GM12878 (cell line): ENCODE measurements around the gene SLC6A12.

ENCODE experiments used
- CEBPB ChIP-seq, 2 experiments: fragments of 150-350 bp in 1 of 2; IDR thresholded peaks; 2 replicates each; pipeline ENCODE4 v1.6.1; 2012 to 2014; ENCODE audit warnings: low read depth in 2 of 2, low read length in 2 of 2, borderline replicate concordance in 1 of 2, inconsistent platforms in 1 of 2
- CTCF ChIP-seq, 3 experiments: IDR thresholded peaks in 2 of 3; conservative IDR thresholded peaks in 1 of 3; 2 replicates each; pipeline ENCODE4 v1.5.1; 2011; ENCODE audit warnings: low read depth in 3 of 3, low read length in 3 of 3, mild to moderate bottlenecking in 3 of 3, control low read depth in 2 of 3, moderate library complexity in 2 of 3, inconsistent platforms in 1 of 3, mixed read lengths in 1 of 3; ENCODE audit not compliant: control insufficient read depth in 2 of 3, insufficient read depth in 1 of 3; ENCODE audit errors: extremely low read depth in 1 of 3
- MAX ChIP-seq: IDR thresholded peaks from 2 replicates; pipeline ENCODE4 v1.6.1; 2012; ENCODE audit warnings: low read depth, low read length, improper control_type of control experiment
- NKRF ChIP-seq: fragments of 450-650 bp; conservative IDR thresholded peaks from 2 replicates; pipeline ENCODE4 v1.6.1; 2017; ENCODE audit warnings: mild to moderate bottlenecking, moderate library complexity
- RFX5 ChIP-seq: IDR thresholded peaks from 2 replicates; pipeline ENCODE4 v1.6.1; 2011; ENCODE audit warnings: low read depth, low read length, improper control_type of control experiment
- SMC3 ChIP-seq: IDR thresholded peaks from 2 replicates; pipeline ENCODE4 v1.6.1; 2011; ENCODE audit warnings: low read length, improper control_type of control experiment, borderline replicate concordance
- YY1 ChIP-seq: IDR thresholded peaks from 2 replicates; pipeline ENCODE4 v1.6.1; 2011; ENCODE audit warnings: low read depth, mild to moderate bottlenecking, low read length
- ZBED1 ChIP-seq: IDR thresholded peaks from 2 replicates; pipeline ENCODE4 v1.6.1; 2016; ENCODE audit warnings: borderline replicate concordance
- TF ChIP-seq, protein P1 (sequence below): IDR thresholded peaks from 2 replicates; pipeline ENCODE4 v1.6.1; 2012; ENCODE audit warnings: mild to moderate bottlenecking, low read depth, low read length

- TF ChIP-seq, protein P1, sequence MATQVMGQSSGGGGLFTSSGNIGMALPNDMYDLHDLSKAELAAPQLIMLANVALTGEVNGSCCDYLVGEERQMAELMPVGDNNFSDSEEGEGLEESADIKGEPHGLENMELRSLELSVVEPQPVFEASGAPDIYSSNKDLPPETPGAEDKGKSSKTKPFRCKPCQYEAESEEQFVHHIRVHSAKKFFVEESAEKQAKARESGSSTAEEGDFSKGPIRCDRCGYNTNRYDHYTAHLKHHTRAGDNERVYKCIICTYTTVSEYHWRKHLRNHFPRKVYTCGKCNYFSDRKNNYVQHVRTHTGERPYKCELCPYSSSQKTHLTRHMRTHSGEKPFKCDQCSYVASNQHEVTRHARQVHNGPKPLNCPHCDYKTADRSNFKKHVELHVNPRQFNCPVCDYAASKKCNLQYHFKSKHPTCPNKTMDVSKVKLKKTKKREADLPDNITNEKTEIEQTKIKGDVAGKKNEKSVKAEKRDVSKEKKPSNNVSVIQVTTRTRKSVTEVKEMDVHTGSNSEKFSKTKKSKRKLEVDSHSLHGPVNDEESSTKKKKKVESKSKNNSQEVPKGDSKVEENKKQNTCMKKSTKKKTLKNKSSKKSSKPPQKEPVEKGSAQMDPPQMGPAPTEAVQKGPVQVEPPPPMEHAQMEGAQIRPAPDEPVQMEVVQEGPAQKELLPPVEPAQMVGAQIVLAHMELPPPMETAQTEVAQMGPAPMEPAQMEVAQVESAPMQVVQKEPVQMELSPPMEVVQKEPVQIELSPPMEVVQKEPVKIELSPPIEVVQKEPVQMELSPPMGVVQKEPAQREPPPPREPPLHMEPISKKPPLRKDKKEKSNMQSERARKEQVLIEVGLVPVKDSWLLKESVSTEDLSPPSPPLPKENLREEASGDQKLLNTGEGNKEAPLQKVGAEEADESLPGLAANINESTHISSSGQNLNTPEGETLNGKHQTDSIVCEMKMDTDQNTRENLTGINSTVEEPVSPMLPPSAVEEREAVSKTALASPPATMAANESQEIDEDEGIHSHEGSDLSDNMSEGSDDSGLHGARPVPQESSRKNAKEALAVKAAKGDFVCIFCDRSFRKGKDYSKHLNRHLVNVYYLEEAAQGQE, result no peak
- TF ChIP-seq CEBPB (IDR thresholded peaks at IDR 0.05; ENCODE audit: borderline replicate concordance in 1 of 2, low read depth in 2 of 2, low read length in 2 of 2), result no peak
- TF ChIP-seq ZBED1, result no peak
- TF ChIP-seq CTCF (IDR thresholded peaks at IDR 0.05 in 2 of 3, conservative IDR thresholded peaks at IDR 0.05 in 1 of 3; ENCODE audit: control insufficient read depth in 2 of 3, extremely low read depth in 1 of 3, insufficient read depth in 1 of 3, low read depth in 3 of 3, low read length in 3 of 3), result no peak
- no peak for TF ChIP-seq SMC3
- TF ChIP-seq MAX, result no peak
- TF ChIP-seq YY1, result no peak
- no peak for TF ChIP-seq RFX5
- no peak for TF ChIP-seq NKRF
Observed at GRCh38 chr12:240566-240965, 26.6 kb upstream of the SLC6A12 start.
